GM18507 (cell line): ENCODE measurements around the gene MED16.

Source experiments
- DNase-seq: peaks from one replicate; pipeline ENCODE4 v3.0.0; 2011; ENCODE audit warnings: low read depth; ENCODE audit not compliant: insufficient read length; ENCODE audit errors: extremely low spot score
- FAIRE-seq: peaks from 2 replicates; lab custom pipeline; 2011; peaks lifted over from hg19 to GRCh38; lab: Jason Lieb, UNC

The MED16 gene, protein sequence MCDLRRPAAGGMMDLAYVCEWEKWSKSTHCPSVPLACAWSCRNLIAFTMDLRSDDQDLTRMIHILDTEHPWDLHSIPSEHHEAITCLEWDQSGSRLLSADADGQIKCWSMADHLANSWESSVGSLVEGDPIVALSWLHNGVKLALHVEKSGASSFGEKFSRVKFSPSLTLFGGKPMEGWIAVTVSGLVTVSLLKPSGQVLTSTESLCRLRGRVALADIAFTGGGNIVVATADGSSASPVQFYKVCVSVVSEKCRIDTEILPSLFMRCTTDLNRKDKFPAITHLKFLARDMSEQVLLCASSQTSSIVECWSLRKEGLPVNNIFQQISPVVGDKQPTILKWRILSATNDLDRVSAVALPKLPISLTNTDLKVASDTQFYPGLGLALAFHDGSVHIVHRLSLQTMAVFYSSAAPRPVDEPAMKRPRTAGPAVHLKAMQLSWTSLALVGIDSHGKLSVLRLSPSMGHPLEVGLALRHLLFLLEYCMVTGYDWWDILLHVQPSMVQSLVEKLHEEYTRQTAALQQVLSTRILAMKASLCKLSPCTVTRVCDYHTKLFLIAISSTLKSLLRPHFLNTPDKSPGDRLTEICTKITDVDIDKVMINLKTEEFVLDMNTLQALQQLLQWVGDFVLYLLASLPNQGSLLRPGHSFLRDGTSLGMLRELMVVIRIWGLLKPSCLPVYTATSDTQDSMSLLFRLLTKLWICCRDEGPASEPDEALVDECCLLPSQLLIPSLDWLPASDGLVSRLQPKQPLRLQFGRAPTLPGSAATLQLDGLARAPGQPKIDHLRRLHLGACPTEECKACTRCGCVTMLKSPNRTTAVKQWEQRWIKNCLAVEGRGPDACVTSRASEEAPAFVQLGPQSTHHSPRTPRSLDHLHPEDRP

DNA sequence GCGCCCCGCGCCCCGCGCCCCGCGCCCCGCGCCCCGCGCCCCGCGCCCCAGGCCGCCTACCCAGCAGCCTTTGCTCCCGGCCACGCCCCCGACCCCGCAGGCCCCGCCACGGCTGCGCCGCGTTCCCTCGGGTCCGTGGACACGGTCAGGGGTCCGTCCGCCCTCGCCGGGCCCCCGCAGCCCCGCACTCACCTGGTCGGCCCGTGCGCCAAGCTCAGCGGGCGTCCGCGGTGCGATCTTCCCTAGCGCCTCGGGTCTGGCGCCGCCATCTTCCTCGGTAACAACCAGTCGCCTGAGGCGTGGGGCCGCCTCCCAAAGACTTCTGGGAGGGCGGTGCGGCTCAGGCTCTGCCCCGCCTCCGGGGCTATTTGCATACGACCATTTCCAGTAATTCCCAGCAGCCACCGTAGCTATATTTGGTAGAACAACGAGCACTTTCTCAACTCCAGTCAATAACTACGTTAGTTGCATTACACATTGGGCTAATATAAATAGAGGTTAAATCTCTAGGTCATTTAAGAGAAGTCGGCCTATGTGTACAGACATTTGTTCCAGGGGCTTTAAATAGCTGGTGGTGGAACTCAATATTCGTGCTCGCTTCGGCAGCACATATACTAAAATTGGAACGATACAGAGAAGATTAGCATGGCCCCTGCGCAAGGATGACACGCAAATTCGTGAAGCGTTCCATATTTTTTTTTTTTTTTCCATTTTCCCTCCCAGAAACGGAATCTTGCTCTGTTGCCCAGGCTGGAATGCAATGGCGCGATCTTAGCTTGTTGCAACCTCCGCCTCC lies at the start of gene MED16, which contains the start of gene RNU6-9:
MED16 (minus strand) TSS at position 294 of the 796 bp plus-strand sequence. CDS start 2,056 bp downstream, outside the sequence.
RNU6-9 (plus strand) TSS at position 591 of the 796 bp plus-strand sequence.
- DNase-seq (peak; percentile 97), FAIRE-seq (peak; percentile 87)

DNA sequence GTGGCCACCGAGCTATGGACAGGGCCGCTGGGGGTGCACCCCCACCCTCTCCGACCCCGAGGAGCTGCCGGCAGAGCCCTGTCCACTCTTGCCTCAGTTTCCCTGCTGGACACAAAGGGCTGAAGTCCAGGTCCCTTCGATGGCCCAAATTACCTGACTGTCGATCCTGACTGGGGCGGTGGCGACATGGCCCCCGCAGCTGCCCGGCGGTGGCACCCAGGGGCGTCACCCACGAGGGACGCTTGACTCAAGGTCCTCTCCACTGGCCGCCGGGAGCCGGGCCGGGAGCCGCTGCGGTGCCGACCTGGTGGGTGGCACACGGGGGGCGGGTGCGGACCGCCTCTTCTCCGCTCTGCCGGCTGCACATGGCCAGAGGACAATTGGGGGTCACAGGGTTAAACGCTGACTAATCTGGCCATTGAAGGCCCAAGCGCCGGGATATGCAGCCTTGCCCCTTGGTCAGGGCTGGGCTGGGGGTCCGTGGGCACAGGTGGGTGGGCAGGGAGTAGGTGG lies 49.2 kb upstream of the MED16 start:
- no peak for FAIRE-seq

DNA sequence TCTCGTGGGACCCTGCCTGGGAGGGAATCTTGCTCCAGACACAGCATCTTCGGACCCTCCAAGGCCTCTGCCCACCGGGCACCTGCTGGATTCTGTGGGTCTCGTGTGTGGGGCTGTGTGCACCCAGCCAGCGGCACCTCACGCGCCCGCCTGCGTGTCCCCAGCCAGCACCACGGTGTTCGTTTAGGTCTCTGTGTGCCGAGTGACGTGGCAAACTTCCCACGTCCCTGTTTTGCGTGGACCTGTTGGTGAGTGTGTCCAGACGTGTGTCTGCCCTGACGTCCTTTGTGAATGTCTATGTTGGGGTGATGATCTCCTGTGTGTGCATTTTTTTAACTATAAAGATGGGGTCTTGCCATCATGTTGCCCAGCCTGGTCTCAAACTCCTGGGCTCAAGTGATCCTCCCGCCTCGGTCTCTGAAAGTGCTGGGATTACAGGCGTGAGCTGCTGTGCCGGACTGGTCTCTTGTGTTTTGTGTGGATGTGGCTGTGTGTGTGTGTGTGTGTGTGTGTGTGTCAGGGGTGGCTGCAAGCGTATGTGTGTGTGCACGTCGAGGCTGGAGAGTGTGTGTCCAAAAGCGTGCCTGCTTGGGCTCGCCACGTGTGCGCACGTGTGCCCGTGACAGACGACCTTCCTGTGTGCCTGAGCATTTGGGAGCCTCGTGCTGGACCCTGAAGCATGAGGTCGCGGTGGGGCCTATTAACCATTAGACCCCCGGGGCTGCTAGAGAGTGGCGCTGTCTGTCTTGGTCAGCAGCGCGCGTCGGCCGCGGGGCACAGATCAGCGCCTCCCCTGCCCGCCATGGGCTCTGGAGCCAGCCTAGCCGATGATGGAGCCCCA lies 48.5 kb upstream of the MED16 start:
- FAIRE-seq = no peak

More for the DNA sequence above, 49.2 kb upstream of the MED16 start:
- no peak for DNase-seq

DNA sequence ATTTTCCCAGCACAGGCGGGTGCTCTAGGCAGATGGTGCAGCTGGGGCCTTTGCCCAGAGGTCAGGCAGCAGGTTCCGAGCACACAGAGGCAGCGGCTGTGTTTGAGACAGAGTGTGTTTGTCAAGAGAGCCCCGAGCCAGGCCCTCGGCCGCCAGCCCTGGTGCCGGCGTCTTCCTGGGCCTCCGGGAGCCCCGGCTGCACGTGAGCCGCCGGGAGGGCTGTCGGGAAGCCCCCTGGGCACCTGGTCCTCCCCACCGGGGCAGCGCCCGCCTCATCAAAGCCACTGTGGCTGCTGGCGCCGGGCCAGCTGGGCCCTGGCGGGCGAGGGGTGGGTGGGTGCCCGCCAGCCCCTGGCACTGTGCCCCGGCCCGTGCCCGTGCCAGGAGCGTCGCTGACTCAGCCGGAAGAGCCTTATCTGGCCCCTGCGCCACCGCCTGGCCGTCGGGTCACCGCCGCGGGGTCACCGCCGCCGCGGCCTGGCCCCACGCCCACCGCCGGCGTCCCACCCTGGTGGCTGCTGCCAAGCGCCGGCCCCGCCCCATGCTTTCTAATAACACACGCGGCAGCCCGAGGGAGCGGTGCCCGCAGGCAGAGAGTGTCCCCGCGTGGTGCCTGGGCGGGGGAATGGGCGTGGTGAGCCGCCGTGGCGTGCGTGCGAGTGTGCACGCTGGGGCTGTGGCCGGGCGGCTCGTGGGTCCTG lies 47.8 kb upstream of the MED16 start:
- peak; percentile 59 for FAIRE-seq
- no peak for DNase-seq

More for the DNA sequence above, 48.5 kb upstream of the MED16 start:
- DNase-seq = no peak

DNA sequence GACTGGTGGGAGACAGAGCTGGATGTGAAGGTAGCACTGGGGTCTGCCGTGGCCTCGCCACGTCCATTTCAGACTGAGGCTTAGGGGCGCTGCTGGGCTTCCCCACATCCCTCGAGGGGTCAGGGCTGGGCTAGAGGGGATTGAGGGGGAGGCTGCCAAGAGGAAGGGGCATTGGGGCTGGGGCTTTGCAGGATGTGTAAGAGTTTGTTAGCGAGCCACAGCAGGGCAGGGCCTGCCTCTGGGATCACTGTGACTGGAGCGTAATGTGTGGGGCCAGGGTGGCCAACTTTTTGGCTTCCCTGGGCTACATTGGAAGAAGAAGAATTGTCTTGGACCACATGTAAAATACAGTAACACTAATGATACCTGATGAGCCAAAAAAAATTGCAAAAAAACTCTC lies 46.9 kb upstream of the MED16 start:
- FAIRE-seq (no peak), DNase-seq (no peak)

DNA sequence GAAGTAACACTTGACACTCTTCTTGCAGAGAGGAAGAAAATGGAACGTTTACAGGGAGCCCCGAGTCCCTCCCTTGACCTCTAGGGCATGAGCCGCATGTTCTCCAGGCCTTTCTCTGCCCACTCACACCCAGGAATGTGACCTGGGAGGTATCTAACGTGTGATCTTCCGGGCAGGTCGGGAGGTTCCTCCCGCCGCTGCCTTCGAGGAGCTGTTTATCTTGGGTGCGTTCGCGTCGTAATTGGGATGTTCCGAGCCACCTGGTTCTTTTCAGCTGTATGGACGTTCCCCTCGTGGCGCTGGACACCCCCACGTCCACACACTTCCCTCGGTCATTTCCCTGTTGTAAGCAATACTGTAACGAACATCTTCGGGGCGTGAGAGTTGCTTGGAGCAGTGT lies 46.5 kb upstream of the MED16 start:
- FAIRE-seq (no peak), DNase-seq (no peak)

DNA sequence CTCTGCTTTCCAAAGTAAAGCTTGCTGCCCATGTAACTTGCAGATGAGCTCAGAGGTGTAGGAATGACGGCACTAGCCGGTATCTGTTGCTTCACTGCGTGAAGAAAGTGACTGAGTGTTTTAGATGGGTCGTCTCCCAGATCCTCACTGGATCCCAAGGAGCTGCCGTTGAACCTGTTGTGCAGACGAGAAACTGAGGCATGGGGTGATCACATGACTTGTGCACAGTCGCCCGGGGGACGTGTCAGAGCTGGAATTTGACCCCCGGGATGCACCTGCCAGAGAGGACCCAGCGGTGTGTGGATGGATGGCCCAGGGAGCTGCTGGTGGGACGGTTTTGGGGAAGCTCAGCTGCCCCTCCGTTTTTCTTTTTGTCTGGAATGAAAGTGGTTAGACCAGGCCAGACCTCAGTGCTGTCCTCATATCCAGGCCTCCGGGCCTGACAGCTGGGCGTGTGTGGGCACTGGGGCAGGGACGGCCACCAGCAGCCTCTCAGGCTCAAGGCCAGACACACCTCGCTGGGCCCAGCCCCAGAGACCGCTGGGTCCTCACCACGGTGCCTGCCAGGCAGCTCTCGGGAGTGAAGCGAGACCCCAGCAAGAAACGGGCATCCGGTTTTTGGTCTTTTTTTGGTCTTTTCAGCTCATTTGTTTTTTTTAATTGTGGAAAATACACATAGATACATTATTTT lies 45.4 kb upstream of the MED16 start:
- FAIRE-seq (no peak), DNase-seq (no peak)

DNA sequence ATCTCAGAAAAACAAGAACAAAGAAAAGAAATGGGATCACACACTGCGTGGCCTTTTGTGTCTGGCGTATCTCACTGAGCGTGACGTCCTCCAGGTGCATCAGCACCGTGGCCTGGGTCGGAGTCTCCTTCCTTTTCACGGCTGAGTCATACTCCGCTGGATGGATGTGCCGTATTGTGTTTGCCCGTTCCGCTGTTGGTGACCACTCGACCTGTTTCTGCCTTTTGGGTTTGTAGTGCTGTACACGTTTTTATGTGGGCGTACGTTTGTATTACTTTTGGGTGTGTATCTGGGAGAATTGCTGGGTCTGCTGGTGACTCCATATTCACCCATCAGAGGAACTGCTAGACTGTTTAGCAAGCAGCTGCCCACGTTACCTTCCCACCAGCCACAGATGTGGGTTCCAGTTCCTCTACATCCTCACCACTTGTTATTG lies 44.3 kb upstream of the MED16 start:
- FAIRE-seq = peak; percentile 71

DNA sequence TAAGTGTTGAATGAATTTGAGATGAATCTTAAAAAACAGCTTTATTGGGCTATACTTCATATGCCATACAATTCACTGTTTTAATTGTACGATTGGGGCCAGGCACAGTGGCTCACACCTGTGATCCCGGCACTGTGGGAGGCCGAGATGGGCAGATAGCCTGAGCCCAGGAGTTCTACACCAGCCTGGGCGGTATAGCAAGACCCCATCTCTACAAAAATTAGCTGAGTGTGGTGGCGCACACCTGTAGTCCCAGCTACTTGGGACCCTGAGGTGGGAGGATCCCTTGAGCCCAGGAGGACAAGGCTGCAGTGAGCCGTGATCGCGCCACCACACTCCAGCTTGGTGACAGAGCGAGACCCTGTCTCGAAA lies 43.2 kb upstream of the MED16 start:
- no peak for DNase-seq
- FAIRE-seq = no peak

More for the DNA sequence above, 44.3 kb upstream of the MED16 start:
- no peak for DNase-seq

DNA sequence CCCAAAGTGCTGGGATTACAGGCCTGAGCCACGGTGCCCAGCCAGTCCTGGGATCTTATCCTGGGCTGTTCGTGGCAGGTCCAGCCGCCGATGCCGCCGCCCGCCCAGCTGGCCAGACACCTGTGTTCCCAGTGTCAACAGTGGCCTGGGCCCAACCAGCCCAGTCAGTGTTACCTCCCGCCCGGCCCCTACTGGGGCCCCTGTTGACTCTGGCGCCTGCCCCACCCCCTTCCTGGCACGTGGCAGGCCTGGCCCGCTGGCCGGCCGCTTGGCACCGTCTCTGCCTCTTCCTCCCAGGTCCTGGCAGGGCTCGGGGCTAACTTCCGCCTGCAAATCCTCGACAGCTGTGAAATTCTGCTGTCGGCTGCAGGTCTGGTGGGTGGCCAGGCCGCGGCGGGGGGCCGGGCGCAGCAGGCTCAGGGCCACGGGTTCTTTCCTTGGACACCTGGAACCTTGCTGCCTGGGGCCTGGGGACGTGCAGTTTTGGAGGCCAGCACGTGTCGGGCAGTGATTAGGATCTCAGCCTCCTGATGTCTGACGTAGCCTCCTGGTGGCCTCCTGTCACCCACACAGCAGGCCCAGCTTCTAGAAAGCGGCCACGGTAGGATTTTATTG lies 42.0 kb upstream of the MED16 start:
- FAIRE-seq (no peak), DNase-seq (no peak)

DNA sequence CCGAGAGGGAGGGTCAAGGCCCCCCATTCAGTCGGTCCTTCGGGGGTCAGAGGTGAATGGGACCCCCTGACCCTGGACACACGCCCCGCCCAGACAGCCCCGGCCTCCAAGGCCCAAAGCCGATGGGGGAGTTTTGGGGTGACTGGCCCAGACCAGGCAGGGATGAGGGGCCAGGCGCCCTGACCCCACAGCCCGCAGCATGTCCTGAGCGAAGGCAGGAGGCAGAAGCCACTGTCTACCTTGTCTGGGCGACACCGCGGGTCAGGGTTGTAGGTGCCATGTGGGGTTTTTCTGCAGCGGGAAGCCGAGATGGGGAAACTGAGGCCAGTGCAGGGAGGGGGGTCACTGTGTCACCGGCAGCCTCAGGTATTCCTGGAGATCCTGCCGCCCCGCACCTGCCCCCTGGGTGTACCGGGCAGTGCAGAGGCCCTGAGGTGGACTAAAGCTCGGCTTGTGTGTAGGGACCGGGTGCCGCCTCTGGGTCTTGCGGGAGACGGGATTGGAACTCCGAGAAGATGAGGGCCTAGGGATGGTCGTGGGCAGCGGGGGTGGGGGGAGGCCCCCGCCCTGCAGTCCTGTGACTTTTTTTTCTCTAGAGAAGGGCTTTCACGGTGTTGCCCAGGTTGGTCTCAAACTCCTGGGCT lies 41.3 kb upstream of the MED16 start:
- FAIRE-seq (no peak), DNase-seq (no peak)

DNA sequence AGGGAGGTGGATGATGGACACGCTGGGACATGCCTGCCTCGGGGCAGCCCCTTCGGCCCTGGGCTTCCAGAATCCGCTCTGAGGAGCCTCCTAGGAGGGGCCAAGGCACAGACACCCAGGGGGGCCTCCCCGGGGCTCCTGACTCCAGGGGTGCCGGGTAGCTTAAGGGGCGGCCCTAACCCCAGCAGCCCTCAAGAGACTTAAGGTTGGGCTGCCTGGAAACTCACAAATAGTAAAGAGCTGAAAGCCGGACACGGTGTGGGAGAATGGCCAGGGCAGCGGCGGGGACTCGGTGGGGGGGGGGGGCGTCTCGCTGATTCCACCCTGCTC lies 40.5 kb upstream of the MED16 start:
- FAIRE-seq (no peak), DNase-seq (no peak)

DNA sequence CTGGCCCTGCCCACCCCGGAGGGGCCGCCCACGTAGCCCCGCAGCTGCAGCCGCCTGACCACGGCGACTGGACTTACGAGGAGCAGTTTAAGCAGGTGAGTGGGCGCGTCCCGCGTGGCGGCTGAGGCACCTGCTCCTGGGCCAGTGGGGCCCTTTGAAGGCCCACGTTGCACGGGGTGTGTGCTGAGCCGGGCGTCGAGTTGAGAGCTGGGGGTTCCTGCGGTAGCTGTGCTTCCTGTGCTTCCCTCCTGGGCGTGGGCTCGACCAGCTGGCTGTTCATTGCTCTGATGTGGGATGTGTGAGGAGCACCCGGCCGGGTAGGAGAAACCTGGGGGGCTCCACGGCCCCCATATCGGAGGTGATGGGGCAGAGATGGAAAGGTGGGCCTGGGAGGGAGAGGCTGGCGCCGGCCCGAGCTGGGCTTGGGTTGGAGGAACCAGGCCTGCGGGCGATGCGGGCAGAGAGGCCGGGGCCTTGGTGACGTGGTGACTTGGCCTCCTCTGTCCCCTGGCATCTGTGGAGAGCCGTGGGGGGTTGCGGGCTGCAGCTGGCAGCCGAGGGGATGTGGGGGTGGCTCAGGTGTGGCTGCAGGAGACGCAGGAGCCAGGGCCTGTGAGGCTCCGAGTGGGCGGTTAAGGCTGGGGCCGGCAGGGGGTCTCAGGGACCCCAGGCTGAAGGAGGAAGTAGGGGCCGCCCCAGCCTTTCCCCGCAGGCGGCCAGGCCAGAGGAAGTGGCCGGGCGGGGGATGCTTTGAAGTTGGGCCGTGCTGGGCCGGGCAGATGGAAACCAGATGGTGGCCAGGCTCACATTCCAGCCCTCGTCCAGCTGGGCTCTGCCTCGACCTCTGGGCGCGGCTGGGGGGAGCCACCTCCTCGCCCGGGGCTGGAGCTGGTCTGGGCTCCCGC lies 39.9 kb upstream of the MED16 start:
- DNase-seq (no peak), FAIRE-seq (no peak)

DNA sequence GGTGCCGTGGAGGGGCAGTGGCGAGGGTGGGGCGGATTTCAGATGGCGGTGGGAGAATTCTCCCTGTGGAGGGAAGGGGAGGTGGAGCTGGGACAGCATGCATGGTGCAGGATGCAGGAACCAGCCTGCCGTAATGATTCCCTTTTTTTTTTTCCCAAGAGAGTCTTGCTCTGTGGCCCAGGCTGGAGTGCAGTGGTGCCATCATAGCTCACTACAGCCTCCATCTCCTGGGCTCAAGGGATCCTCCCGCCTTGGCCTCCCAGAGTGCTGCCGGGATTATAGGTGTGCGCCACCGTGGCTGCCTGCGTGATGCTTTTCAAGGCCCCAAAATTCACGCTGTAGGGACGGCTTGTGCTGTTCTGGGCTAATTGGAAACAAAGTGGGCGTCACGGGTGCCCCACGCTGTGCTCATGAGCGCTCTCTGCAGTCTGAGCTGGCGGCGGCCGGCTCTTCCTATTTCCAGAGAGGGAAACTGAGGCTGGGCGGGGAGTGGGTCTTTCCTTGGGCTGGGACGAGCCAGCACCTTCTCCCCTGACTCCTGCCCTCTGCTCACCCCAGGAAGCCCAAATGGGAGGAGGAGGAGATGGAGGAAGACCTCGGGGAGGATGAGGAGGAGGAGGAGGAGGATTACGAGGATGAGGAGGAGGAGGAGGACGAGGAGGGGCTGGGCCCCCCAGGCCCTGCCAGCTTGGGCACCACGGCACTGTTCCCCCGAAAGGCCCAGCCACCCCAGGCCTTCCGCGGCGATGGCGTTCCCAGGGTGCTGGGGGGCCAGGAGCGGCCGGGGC lies 39.1 kb upstream of the MED16 start:
- FAIRE-seq (no peak), DNase-seq (no peak)

DNA sequence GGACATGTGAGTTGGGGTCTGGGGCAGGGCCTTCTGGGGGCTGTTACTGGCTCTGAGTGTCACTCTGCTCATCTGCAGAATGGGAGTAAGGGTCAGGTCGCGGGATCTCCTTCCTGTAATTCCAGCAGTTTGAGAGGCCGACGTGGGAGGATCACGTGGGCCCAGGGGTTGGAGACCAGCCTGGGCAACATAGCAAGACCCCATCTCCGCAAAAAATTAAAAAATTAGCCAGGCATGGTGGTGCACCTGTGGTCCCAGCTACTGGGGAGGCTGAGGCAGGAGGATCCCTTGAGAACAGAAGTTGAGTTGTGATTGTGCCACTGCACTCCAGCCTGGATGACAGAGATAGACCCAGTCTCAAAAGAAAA lies 36.9 kb upstream of the MED16 start:
- FAIRE-seq = no peak
- DNase-seq = no peak
